ENCODE data around the gene STRAP.
A peak's percentile ranks its signal among the peaks of the same experiment; 100 is the strongest.

DNA sequence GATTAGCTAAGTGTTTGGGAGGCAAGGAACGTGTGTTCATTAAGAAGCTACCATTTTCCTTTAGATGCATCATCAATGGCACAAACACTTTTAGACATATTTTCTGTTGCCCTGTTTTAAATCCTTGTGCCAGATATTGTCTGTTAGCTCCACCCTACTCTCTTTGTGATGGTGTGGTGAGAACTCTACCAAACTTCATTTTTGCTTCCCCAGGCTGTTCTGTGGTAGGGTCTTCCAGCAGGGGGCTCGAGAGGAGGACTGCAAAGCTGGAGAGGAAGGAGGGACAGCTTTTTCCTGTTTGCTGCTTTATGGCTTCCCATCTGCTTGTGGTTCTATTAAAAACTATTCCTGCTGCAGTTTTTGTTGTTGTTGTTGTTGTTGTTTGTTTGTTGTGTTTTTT, 23.8 kb upstream of the STRAP start:
- TF ChIP-seq CTCF (IDR thresholded peaks at IDR 0.05 in 2 of 3, conservative IDR thresholded peaks at IDR 0.05 in 1 of 3; ENCODE audit: control insufficient read depth in 2 of 3, extremely low read depth in 1 of 3, insufficient read depth in 1 of 3, low read depth in 3 of 3, low read length in 3 of 3) (peak in 1 of 3 experiments; percentile 20; a peak in 2 of 6 replicates), TAF1 (IDR thresholded peaks at IDR 0.05; ENCODE audit: borderline replicate concordance, low read depth, low read length) (no peak), BHLHE40 (IDR thresholded peaks at IDR 0.05; ENCODE audit: borderline replicate concordance in 1 of 2, low read depth in 2 of 2, low read length in 1 of 2) (no peak), EP300 (IDR thresholded peaks at IDR 0.05; ENCODE audit: borderline replicate concordance in 1 of 2, control insufficient read depth in 1 of 2, low read depth in 2 of 2, low read length in 2 of 2) (no peak), POLR2A (IDR thresholded peaks at IDR 0.05; ENCODE audit: low read depth, low read length) (no peak), EZH2 (IDR thresholded peaks at IDR 0.05; ENCODE audit: borderline replicate concordance, control insufficient read depth, low read depth, low read length) (no peak)
- TF ChIP-seq, protein P1, sequence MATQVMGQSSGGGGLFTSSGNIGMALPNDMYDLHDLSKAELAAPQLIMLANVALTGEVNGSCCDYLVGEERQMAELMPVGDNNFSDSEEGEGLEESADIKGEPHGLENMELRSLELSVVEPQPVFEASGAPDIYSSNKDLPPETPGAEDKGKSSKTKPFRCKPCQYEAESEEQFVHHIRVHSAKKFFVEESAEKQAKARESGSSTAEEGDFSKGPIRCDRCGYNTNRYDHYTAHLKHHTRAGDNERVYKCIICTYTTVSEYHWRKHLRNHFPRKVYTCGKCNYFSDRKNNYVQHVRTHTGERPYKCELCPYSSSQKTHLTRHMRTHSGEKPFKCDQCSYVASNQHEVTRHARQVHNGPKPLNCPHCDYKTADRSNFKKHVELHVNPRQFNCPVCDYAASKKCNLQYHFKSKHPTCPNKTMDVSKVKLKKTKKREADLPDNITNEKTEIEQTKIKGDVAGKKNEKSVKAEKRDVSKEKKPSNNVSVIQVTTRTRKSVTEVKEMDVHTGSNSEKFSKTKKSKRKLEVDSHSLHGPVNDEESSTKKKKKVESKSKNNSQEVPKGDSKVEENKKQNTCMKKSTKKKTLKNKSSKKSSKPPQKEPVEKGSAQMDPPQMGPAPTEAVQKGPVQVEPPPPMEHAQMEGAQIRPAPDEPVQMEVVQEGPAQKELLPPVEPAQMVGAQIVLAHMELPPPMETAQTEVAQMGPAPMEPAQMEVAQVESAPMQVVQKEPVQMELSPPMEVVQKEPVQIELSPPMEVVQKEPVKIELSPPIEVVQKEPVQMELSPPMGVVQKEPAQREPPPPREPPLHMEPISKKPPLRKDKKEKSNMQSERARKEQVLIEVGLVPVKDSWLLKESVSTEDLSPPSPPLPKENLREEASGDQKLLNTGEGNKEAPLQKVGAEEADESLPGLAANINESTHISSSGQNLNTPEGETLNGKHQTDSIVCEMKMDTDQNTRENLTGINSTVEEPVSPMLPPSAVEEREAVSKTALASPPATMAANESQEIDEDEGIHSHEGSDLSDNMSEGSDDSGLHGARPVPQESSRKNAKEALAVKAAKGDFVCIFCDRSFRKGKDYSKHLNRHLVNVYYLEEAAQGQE (IDR thresholded peaks at IDR 0.05; ENCODE audit: low read depth, low read length), result no peak

All from GM12878 (cell line).